T-helper 22 cell (primary cell): ENCODE measurements around the gene TMEM109.

ENCODE experiments used
- DNase-seq: peaks from one replicate; pipeline ENCODE4 v3.0.0-alpha.2; 2020; ENCODE audit warnings: low read depth

Gene TMEM109

GRCh38 chr11:60942970-60943565 lies 29.1 kb downstream of the TMEM109 start:
- DNase-seq: no peak

DNA sequence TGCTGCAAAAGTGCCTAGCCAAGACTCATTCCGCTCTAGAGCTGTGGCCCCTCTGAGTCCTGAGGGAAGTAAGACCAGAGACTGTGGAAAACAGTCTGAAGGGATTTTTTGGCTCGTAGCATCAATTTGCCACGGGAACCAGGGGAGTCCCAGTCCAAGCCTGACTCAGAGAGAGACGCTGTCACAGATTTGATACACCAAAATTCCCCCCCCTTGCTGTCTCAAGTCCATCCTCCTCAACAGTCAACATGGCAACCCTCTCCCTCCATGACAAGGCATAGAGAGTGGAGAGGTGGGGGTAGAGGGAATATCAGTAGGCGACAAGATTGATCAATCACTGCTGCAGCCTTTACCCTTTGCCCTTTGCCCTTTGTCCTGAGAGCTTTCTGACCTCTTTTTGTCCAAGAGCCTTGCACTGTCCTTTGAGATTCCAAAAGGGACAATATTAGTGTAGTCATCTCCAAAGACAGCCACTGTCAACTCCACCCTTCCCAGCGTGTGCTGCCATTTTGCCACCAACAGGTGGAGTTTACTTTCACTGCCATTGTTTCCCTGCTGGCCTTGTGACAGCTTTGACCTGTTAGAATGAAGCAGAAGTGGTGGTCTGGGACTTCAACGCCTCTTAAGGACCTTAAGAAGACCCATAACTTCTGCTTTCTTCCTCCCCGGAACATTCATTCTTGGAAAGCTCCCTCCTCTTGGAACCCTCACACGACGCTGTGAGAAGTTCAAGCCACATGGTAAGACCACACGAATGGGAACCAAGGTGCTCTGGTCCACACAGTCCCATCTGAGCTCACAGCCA lies 30.7 kb downstream of the TMEM109 start:
- DNase-seq: no peak

DNA sequence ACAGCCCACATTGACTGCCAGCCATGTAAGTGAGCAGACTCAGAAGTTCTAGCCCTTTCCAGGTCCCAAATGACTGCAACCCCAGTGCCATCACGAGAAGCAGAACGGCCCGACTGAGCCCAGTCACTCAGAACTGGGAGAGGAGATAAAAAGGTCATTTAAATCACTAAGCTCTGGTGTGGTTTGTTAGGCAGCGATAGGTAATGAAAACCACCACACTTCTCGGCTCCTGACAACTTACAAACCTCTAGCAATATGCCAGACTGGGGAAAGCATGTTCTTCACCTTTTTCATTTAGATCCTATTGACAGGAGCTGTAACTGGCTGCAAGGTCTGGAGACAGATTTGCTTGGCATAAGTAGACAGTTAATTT lies 31.3 kb downstream of the TMEM109 start:
- DNase-seq: no peak

DNA sequence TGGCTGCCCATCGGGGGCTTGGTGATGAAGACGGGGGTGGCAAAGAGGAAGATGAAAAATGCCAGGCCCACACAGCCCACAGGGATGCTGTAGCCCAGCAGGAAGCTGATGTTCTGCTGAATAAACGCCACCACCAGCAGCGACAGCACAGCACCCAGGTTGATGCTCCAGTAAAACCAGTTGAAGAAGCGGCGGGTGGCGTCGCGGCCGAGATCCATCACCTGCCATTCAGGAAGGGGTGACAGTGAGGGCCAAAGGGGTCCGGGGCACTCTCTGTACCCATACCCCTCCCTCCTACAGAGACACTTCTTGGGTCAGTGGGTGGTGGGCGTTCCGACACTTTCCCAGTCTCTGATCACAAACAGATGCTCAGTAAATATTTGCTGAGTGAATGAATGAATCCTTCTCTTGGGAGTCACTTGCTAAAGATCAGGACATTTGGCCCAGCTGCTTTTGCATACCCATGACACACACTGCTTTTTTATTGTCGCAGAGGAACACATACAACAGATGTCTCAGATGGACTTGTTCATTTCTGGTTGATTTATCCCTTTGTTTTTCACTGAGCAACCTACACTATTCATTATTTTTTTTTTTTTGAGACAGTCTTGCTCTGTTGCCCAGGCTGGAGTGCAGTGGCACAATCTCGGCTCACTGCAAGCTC lies 32.8 kb downstream of the TMEM109 start:
- no peak for DNase-seq

- no peak for DNase-seq
Observed at GRCh38 chr11:60947700-60948099, 33.7 kb downstream of the TMEM109 start.

GRCh38 chr11:60948250-60948649 lies 34.3 kb downstream of the TMEM109 start:
- no peak for DNase-seq

DNA sequence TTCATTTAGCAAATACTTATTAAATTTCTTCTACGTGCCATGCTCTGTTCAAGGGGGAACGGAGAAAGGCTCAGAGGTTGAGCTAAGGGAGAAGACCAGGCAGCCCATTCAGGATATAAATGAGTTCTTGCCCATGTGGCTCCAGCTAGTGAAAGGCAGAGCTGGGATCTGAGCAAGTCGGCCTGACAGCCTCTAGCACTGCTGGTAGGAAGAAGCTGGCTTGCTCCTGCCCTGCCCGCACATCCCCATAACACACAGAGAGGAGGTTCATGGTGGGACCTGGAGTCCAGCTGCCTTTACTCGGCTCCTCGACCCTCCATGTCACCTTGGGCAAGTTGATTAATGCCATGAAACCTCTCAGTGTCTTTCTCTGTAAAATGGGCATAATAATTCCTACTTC lies 36.1 kb downstream of the TMEM109 start:
- no peak for DNase-seq

- no peak for DNase-seq
Observed at GRCh38 chr11:60950933-60951605, 37.1 kb downstream of the TMEM109 start.

DNA sequence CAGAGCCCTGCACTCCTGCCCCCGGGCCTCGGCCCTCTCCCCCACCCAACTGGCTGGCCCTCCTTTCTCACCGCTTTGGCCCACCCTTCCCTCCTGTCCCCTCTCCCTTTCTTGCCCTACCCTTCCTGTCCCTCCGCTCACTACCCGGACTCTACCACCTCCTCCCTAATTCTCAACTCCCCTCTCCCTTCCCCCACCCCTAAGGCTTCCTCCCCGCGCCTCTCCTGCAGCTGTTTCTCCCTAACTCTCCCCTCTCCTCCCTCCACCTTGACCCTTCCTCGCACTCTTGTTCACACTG lies 37.6 kb downstream of the TMEM109 start:
- no peak for DNase-seq

GRCh38 chr11:60951904-60952741 lies 38.2 kb downstream of the TMEM109 start, which contains the start of gene SLC15A3:
SLC15A3 (minus strand) TSS chr11:60952176; CDS start chr11:60951551, 625 bp downstream.
- DNase-seq: no peak

- no peak for DNase-seq
Observed at GRCh38 chr11:60952742-60953170, 38.8 kb downstream of the TMEM109 start.

DNA sequence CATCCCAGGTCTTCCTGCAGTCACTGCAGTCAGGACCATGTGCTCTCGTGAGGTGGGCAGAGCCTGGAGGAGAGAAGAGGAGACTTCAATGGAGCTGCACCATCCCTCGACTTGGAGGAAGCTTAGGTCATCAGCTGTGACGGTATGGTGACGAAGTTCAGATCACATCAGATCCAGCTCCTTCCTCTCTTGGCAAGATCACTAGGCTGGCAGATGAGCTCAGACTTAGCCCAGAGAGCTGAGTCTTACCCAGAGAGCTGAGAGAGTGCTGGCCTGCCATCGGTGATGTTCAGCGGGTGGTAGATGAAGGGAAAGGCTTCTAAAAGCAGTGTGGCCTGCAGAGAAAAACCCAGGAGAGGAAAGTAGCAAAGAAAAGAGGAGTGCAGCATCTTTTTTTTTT lies 39.8 kb downstream of the TMEM109 start:
- no peak for DNase-seq

DNA sequence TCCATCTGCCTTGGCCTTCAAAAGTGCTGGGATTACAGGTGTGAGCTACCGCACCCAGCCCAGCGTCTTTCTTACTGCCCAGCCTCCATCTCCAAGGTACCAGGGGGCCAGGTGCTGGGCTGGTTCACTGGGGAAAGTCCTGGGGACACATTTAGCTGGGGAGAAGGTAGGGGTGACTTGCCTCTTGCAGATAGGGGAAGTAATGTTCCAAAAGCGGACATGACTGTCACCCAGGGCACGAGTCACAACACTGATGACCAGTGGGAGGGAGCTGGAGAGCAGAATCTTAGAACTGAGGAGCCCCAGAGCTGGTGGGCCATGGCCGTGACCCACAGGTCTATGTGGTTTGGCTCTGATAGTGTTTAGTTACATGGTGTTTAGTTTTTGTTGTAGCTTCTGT lies 40.5 kb downstream of the TMEM109 start:
- no peak for DNase-seq

DNA sequence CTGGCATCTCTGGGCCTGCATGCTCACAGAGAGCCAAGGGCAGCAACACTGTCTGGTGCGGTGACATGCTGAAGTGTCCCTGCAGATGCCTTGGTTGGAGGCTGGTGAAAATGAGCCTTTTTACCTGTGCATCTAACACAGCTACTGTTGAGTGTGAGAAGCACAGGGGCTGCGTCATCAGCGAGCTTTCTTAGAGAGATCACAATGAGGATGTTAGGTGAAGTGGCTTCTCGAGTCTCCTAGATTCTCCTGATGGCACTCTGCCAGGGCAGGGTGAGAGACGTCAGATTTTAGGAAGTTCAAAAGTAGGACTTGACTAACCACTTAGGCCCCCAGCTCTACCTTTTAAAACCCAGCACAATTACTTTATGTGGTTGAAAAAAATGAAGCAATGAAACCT lies 41.6 kb downstream of the TMEM109 start:
- DNase-seq: no peak

DNA sequence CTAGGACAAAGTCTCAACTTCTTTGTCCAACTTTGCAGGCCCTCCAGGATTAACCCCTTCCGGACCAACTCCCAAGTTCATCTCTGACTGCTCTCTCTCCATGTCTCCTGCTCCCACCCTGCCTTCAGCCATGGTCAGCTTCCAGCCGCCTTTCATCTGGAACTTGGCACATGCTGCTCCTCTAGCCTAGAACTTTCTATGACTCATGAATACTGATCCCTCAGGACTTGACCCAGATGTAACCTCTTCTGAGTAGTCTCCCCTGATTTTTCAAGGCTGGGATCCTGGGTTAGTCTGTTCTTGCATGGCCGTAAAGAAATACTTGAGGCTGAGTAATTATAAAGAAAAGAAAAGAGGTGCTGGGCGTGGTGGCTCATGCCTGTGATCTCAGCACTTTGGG lies 43.2 kb downstream of the TMEM109 start:
- DNase-seq: no peak

DNA sequence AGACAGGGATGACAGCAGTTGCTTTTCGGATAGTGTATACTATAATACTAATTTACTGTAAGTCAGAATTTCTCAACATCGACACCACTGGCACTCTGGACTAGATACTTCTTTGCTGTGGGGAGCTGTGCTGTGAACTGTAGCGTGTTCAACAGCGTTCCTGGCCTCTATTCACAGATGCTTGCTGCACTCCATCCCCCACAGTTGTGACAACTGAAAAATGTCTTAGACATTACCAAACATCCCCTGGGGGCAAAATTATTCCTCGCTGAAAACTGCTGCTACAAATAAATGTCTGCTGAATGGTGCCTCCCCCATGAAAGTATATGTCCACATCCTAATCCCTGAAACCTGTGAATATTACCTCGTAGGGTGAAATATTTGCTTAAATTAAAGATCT lies 45.5 kb downstream of the TMEM109 start:
- no peak for DNase-seq

GRCh38 chr11:60960405-60960804 lies 46.4 kb downstream of the TMEM109 start:
- DNase-seq: no peak

DNA sequence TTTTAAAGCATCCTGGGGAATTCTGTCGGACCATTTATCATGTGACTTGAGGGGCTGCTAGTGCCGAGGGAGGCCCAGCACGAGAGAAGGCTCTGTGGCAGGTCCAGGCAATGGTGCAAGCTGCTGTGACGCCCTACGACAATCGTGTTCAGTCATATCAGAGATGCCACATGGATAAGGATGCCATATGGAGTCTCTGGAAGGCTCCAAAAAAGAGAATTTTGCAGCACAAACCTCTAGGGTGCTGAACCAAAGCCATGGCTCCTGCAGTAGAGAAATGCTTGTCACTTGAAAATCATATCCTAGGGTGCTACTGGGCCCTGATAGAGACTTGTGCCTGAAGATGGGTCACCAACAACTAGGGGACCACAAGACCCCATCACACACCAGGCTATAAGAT lies 50.8 kb downstream of the TMEM109 start:
- no peak for DNase-seq

GRCh38 chr11:60966890-60967289 lies 52.9 kb downstream of the TMEM109 start:
- DNase-seq: no peak

DNA sequence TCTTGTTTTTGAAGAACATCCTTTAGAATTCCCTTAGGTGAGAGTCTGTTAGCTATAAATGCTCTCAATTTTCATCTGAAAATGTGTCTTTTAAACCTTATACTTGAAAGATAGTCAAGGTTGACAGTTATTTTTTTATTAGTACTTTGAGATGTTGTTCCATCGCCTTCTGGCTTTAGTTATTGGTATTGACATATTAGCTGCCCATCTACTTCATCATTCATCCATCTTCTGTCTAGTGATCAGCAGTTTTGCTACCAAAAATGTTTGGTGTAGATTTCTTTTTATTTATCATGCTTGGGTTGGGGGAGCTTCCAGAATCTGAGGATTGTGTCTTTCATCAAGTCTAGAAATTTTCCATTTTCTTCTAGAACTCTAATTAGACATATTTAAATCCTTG lies 54.3 kb downstream of the TMEM109 start:
- no peak for DNase-seq

GRCh38 chr11:60970369-60970774 lies 56.4 kb downstream of the TMEM109 start:
- DNase-seq: peak; percentile 61

- DNase-seq: no peak
Observed at GRCh38 chr11:60970890-60971289, 56.9 kb downstream of the TMEM109 start.
